Measurements from ENCODE around the gene CES2.
A peak's percentile ranks its signal among the peaks of the same experiment; 100 is the strongest.

DNA sequence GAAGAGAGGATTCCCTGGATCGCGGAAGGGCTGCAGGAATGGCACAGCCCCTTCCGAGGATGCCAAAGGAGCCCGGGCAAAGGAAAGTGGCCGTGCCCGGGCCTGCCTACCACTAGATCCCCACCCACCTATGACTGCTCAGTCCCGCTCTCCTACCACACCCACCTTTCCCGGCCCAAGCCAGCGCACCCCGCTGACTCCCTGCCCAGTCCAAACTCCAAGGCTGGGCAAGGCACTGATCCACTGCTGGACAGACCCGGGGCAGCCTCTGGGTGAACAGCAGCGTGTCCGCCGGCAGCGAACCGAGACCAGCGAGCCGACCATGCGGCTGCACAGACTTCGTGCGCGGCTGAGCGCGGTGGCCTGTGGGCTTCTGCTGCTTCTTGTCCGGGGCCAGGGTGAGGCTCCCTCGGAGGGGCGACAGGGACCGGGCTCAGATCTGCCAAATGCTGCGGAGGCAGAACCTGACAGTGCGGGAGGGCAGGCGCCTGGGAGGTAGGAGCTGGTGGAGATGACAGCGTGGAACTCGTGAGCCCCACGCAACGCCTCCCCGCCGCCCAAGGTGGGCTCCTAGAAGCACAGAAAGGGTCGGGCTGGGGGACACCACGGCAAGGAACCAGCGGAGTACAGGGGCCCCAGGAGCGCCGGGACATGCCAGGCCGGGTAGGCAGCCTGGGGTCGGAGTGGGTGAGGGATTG, at the start of gene CES2:
- TF ChIP-seq POLR2A (IDR thresholded peaks at IDR 0.05) (no peak), POLR2AphosphoS5 (IDR thresholded peaks at IDR 0.05) (peak in 1 of 3 donors; percentile 38)
- TF ChIP-seq, protein P1, sequence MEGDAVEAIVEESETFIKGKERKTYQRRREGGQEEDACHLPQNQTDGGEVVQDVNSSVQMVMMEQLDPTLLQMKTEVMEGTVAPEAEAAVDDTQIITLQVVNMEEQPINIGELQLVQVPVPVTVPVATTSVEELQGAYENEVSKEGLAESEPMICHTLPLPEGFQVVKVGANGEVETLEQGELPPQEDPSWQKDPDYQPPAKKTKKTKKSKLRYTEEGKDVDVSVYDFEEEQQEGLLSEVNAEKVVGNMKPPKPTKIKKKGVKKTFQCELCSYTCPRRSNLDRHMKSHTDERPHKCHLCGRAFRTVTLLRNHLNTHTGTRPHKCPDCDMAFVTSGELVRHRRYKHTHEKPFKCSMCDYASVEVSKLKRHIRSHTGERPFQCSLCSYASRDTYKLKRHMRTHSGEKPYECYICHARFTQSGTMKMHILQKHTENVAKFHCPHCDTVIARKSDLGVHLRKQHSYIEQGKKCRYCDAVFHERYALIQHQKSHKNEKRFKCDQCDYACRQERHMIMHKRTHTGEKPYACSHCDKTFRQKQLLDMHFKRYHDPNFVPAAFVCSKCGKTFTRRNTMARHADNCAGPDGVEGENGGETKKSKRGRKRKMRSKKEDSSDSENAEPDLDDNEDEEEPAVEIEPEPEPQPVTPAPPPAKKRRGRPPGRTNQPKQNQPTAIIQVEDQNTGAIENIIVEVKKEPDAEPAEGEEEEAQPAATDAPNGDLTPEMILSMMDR (IDR thresholded peaks at IDR 0.05 in 8 of 11, conservative IDR thresholded peaks at IDR 0.05 in 3 of 11): no peak
